H9 (cell line): ENCODE results near the gene MYH11. TPM values are rescaled to one million over a fixed set of nuclear protein-coding genes. Genes with fewer than 3 reads are reported as not detected.

Source experiments
- DNase-seq: peaks from one replicate; pipeline ENCODE4 v3.0.0-alpha.2; 2017
- H2AFZ ChIP-seq: one replicate; pipeline ENCODE4 v1.6.1; 2013; ENCODE audit warnings: mild to moderate bottlenecking, low read length, control low read depth, moderate library complexity
- H2AK5ac ChIP-seq: 2 replicates; pipeline ENCODE4 v1.6.1; 2013; ENCODE audit warnings: low read length, control low read depth, mixed read lengths; ENCODE audit not compliant: insufficient read length
- H2BK120ac ChIP-seq: one replicate; pipeline ENCODE4 v1.6.1; 2013; ENCODE audit warnings: low read depth, mild to moderate bottlenecking, low read length, control low read depth, inconsistent platforms; ENCODE audit not compliant: poor library complexity, severe bottlenecking
- H2BK12ac ChIP-seq: 2 replicates; pipeline ENCODE4 v1.6.1; 2013; ENCODE audit warnings: low read length, control low read depth, mixed read lengths, low read depth; ENCODE audit not compliant: insufficient read length
- H2BK15ac ChIP-seq: 2 replicates; pipeline ENCODE4 v1.6.1; 2013; ENCODE audit warnings: low read depth, low read length, control low read depth
- H2BK20ac ChIP-seq: one replicate; pipeline ENCODE4 v1.6.1; 2013; ENCODE audit warnings: low read depth, mild to moderate bottlenecking, low read length, control low read depth, inconsistent platforms; ENCODE audit not compliant: poor library complexity, severe bottlenecking
- H2BK5ac ChIP-seq: 2 replicates; pipeline ENCODE4 v1.6.1; 2013; ENCODE audit warnings: low read length, control low read depth, mixed read lengths; ENCODE audit not compliant: insufficient read length
- H3K14ac ChIP-seq: 2 replicates; pipeline ENCODE4 v1.6.1; 2013; ENCODE audit warnings: low read length, control low read depth; ENCODE audit not compliant: insufficient read depth
- H3K18ac ChIP-seq: 2 replicates; pipeline ENCODE4 v1.6.1; 2013; ENCODE audit warnings: low read depth, mild to moderate bottlenecking, mixed read lengths, low read length, control low read depth; ENCODE audit not compliant: insufficient read length
- H3K23ac ChIP-seq: 2 replicates; pipeline ENCODE4 v1.6.1; 2013; ENCODE audit warnings: low read length, control low read depth, mixed read lengths, low read depth; ENCODE audit not compliant: insufficient read length
- H3K23me2 ChIP-seq: 2 replicates; pipeline ENCODE4 v1.6.1; 2013; ENCODE audit warnings: low read depth, mild to moderate bottlenecking, mixed read lengths, low read length, control low read depth; ENCODE audit not compliant: insufficient read length, poor library complexity, severe bottlenecking
- H3K27ac ChIP-seq: 2 replicates; pipeline ENCODE4 v1.5.1; 2013; ENCODE audit warnings: low read length, control low read depth, mixed read lengths, low read depth; ENCODE audit not compliant: insufficient read length
- H3K27me3 ChIP-seq: 2 replicates; pipeline ENCODE4 v1.6.1; 2013; ENCODE audit warnings: low read length, control low read depth, inconsistent platforms; ENCODE audit not compliant: insufficient read depth
- H3K4ac ChIP-seq: 2 replicates; pipeline ENCODE4 v1.6.1; 2013; ENCODE audit warnings: low read depth, mild to moderate bottlenecking, control low read depth, inconsistent platforms, low read length, moderate library complexity
- H3K4me1 ChIP-seq: 2 replicates; pipeline ENCODE4 v1.6.1; 2013; ENCODE audit warnings: low read length, control low read depth, inconsistent platforms; ENCODE audit not compliant: insufficient read depth
- H3K4me2 ChIP-seq: 2 replicates; pipeline ENCODE4 v1.6.1; 2013; ENCODE audit warnings: low read length, control low read depth, mixed read lengths; ENCODE audit not compliant: insufficient read length, insufficient read depth
- H3K56ac ChIP-seq: 2 replicates; pipeline ENCODE4 v1.6.1; 2013; ENCODE audit warnings: low read depth, mild to moderate bottlenecking, mixed read lengths, low read length, control low read depth; ENCODE audit not compliant: insufficient read length
- H3K79me1 ChIP-seq: 2 replicates; pipeline ENCODE4 v1.6.1; 2013; ENCODE audit warnings: low read depth, mild to moderate bottlenecking, moderate library complexity, low read length, control low read depth, inconsistent platforms; ENCODE audit not compliant: insufficient read depth, poor library complexity, severe bottlenecking
- H3K79me2 ChIP-seq: 2 replicates; pipeline ENCODE4 v1.6.1; 2013; ENCODE audit warnings: low read length, control low read depth, inconsistent platforms; ENCODE audit not compliant: insufficient read depth
- H3K9ac ChIP-seq: 2 replicates; pipeline ENCODE4 v1.6.1; 2013; ENCODE audit warnings: low read length, control low read depth, mixed read lengths; ENCODE audit not compliant: insufficient read length; ENCODE audit errors: extremely low read depth
- H3K9me3 ChIP-seq: one replicate; pipeline ENCODE4 v1.6.1; 2013; ENCODE audit warnings: low read depth, low read length, inconsistent platforms; ENCODE audit not compliant: control insufficient read depth
- H3T11ph ChIP-seq: one replicate; pipeline ENCODE4 v1.6.1; 2013; ENCODE audit warnings: mild to moderate bottlenecking, low read length, control low read depth, inconsistent platforms
- H4K20me1 ChIP-seq: one replicate; pipeline ENCODE4 v1.6.1; 2013; ENCODE audit not compliant: control insufficient read depth, insufficient read length, insufficient read depth
- H4K5ac ChIP-seq: 2 replicates; pipeline ENCODE4 v1.6.1; 2013; ENCODE audit warnings: low read depth, mild to moderate bottlenecking, mixed read lengths, low read length, control low read depth; ENCODE audit not compliant: insufficient read length
- H4K8ac ChIP-seq: replicated peaks from 2 replicates; pipeline ENCODE4 v1.6.1; 2013; ENCODE audit warnings: low read length, control low read depth, mixed read lengths, low read depth; ENCODE audit not compliant: insufficient read length
- H4K91ac ChIP-seq: 2 replicates; pipeline ENCODE4 v1.6.1; 2013; ENCODE audit warnings: low read depth, mild to moderate bottlenecking, moderate library complexity, mixed read lengths, low read length, control low read depth; ENCODE audit not compliant: insufficient read length
- H3K27ac Mint-ChIP-seq, 3 experiments: 2 replicates in 2 of 3; 3 replicates in 1 of 3; pipeline ENCODE4 v1.8.0; 2020 to 2021; ENCODE audit warnings: mixed read lengths in 3 of 3, mild to moderate bottlenecking in 1 of 3, moderate library complexity in 1 of 3
- H3K27me3 Mint-ChIP-seq: 2 replicates; pipeline ENCODE4 v1.8.0; 2021; ENCODE audit warnings: low read depth, mild to moderate bottlenecking, moderate library complexity, mixed read lengths
- H3K36me3 Mint-ChIP-seq, 3 experiments: 2 replicates in 2 of 3; 3 replicates in 1 of 3; pipeline ENCODE4 v1.8.0; 2020 to 2021; ENCODE audit warnings: low read depth in 3 of 3, mixed read lengths in 3 of 3; ENCODE audit not compliant: insufficient read depth in 1 of 3
- H3K4me1 Mint-ChIP-seq, 2 experiments: 2 replicates each; pipeline ENCODE4 v1.8.0; 2020; ENCODE audit warnings: mixed read lengths in 2 of 2
- H3K4me3 Mint-ChIP-seq, 2 experiments: 2 replicates in 1 of 2; 3 replicates in 1 of 2; pipeline ENCODE4 v1.8.0; 2020 to 2021; ENCODE audit warnings: mild to moderate bottlenecking in 2 of 2, mixed read lengths in 2 of 2, moderate library complexity in 1 of 2
- H3K9me3 Mint-ChIP-seq, 2 experiments: 2 replicates in 1 of 2; 3 replicates in 1 of 2; pipeline ENCODE4 v1.8.0; 2020; ENCODE audit warnings: mild to moderate bottlenecking in 2 of 2, mixed read lengths in 2 of 2, moderate library complexity in 1 of 2
- CTCF ChIP-seq: fragments of 200-600 bp; sonication (generic); conservative IDR thresholded peaks from 3 replicates; pipeline ENCODE4 v1.8.0; 2021; ENCODE audit warnings: antibody characterized with exemption, mild to moderate bottlenecking
- WGBS: extraction: QIAGEN DNeasy Blood & Tissue Kit; methylation state at CpG from one replicate; pipeline ENCODE4 v1.1.7; 2013; ENCODE audit warnings: missing lambda C conversion rate, low lambda C conversion rate, mixed read lengths; ENCODE audit not compliant: insufficient read length; ENCODE audit errors: extremely low coverage; 5-methylcytosine and 5-hydroxymethylcytosine counted together
- total RNA-seq: library from RNA; stranded (reverse); gene quantifications from 2 replicates; pipeline ENCODE4 v1.2.1, GENCODE V29; 2021

MYH11 gene
- total RNA-seq, 1 experiment from 2014 or later, result 0.42 TPM

GRCh38 chr16:15855704-15856003 is 1.2 kb downstream of the MYH11 start:
- Mint-ChIP-seq H3K4me3 (no peak overlapping the region), H3K27me3 (peaks cover 62% of the 10 kb centered on the region), H3K27ac (no peak overlapping the region), H3K4me1 (peaks cover 12 to 14% of the 10 kb centered on the region in 2 experiments), H3K36me3 (no peaks in the 10 kb centered on the region), H3K9me3 (no peaks in the 10 kb centered on the region)
- no CpG with 5 or more reads among the region's 5 CpGs for WGBS
- H3K9me3 ChIP-seq, result no peaks in the 10 kb centered on the region
- H4K20me1 ChIP-seq, result no peaks in the 10 kb centered on the region
- no peak overlapping the region for H3K56ac ChIP-seq
- no peak overlapping the region for H3K23ac ChIP-seq
- no peaks in the 10 kb centered on the region for H3K79me1 ChIP-seq
- H3K18ac ChIP-seq, result no peak overlapping the region
- DNase-seq, result no peak
- peaks cover 15% of the 10 kb centered on the region for H3K23me2 ChIP-seq
- no peak for TF ChIP-seq CTCF
- H2BK20ac ChIP-seq, result no peak overlapping the region
- no peak overlapping the region for H3K27ac ChIP-seq
- no peak overlapping the region for H4K5ac ChIP-seq
- H2BK12ac ChIP-seq, result no peak overlapping the region
- H2AFZ ChIP-seq, result no peak overlapping the region
- H3K79me2 ChIP-seq, result no peaks in the 10 kb centered on the region
- no peak overlapping the region for H3K14ac ChIP-seq
- no peak overlapping the region for H2AK5ac ChIP-seq
- H4K8ac ChIP-seq, result no peak overlapping the region
- H4K91ac ChIP-seq, result no peak overlapping the region
- no peak overlapping the region for H3K9ac ChIP-seq
- no peak overlapping the region for H2BK120ac ChIP-seq
- no peak overlapping the region for H3K4me2 ChIP-seq
- H3K4me1 ChIP-seq, result no peaks in the 10 kb centered on the region
- H2BK15ac ChIP-seq, result no peak overlapping the region
- H3T11ph ChIP-seq, result no peak overlapping the region
- no peak overlapping the region for H3K4ac ChIP-seq
- H3K27me3 ChIP-seq, result peaks cover 19% of the 10 kb centered on the region; the same call in 1 of the 2 replicates
- no peak overlapping the region for H2BK5ac ChIP-seq
